Endothelial cell (in vitro differentiated cells): ENCODE measurements around the gene PGAM5. TPM values are rescaled to one million over a fixed set of nuclear protein-coding genes. Genes with fewer than 3 reads are reported as not detected.

ENCODE experiments used
- DNase-seq: peaks from one replicate; pipeline ENCODE4 v3.0.0; 2021; ENCODE audit warnings: low spot score
- H3K27ac Mint-ChIP-seq: one replicate; pipeline ENCODE4 v1.8.0; 2021; ENCODE audit warnings: mixed read lengths, inconsistent platforms; ENCODE audit not compliant: unreplicated experiment
- H3K27me3 Mint-ChIP-seq: one replicate; pipeline ENCODE4 v1.8.0; 2021; ENCODE audit warnings: mild to moderate bottlenecking, moderate library complexity, mixed read lengths, inconsistent platforms; ENCODE audit not compliant: unreplicated experiment
- H3K36me3 Mint-ChIP-seq: one replicate; pipeline ENCODE4 v1.8.0; 2021; ENCODE audit warnings: mild to moderate bottlenecking, low read depth, mixed read lengths, inconsistent platforms; ENCODE audit not compliant: unreplicated experiment
- H3K4me1 Mint-ChIP-seq: one replicate; pipeline ENCODE4 v1.8.0; 2021; ENCODE audit warnings: mild to moderate bottlenecking, mixed read lengths, inconsistent platforms; ENCODE audit not compliant: unreplicated experiment
- H3K4me3 Mint-ChIP-seq: one replicate; pipeline ENCODE4 v1.8.0; 2021; ENCODE audit warnings: mild to moderate bottlenecking, mixed read lengths, inconsistent platforms; ENCODE audit not compliant: unreplicated experiment
- H3K9me3 Mint-ChIP-seq: one replicate; pipeline ENCODE4 v1.8.0; 2021; ENCODE audit warnings: mixed read lengths, inconsistent platforms; ENCODE audit not compliant: unreplicated experiment
- total RNA-seq: library from RNA; stranded (reverse); fragmentation: NEBNext Ultra II Directional; extraction: Animal tissue kit (Norgen Biotek cat#: 25700); gene quantifications from one replicate; pipeline ENCODE4 v1.2.1, GENCODE V29; 2021; ENCODE audit not compliant: unreplicated experiment
- TF ChIP-seq, protein P1 (sequence below): fragments of 200-600 bp; sonication (generic); IDR thresholded peaks from one replicate; pipeline ENCODE4 v1.5.0; 2021; ENCODE audit warnings: antibody characterized with exemption; ENCODE audit not compliant: unreplicated experiment

Gene PGAM5
- total RNA-seq, 1 donor from 2014 or later = 43.9 TPM

DNA sequence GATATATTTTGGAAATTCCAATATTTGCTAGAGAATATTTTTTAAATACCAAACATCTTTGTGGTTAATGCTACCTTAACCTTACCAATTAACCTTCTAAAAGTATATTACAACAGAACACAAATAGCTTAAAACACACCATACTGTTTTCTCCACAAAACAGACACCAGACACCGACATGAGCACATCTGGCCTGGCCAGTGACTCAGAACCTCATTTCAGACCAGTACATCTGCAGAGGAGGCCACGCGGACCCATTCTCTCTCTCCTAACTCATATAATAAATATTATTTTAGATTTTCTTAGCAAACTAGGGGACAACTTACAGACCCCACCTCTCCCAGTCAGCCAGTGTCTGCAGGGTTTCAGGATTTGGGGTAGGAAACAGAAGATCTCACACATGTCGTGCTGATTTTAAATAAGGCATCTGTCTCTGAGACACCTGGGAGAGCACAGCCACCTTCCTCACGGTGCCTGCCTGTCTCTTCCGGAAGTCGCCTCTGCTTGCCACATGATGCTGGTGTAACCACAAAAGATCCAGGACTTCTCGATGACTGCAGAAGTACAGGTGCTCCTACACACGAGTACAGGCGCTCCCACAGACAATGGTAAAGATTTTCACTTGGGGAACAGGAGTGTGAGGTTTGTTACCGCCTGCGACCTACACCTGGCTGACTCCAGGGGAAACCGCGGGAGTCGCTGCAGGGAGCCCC, 60.6 kb downstream of the PGAM5 start:
- DNase-seq = no peak
- TF ChIP-seq, protein P1, sequence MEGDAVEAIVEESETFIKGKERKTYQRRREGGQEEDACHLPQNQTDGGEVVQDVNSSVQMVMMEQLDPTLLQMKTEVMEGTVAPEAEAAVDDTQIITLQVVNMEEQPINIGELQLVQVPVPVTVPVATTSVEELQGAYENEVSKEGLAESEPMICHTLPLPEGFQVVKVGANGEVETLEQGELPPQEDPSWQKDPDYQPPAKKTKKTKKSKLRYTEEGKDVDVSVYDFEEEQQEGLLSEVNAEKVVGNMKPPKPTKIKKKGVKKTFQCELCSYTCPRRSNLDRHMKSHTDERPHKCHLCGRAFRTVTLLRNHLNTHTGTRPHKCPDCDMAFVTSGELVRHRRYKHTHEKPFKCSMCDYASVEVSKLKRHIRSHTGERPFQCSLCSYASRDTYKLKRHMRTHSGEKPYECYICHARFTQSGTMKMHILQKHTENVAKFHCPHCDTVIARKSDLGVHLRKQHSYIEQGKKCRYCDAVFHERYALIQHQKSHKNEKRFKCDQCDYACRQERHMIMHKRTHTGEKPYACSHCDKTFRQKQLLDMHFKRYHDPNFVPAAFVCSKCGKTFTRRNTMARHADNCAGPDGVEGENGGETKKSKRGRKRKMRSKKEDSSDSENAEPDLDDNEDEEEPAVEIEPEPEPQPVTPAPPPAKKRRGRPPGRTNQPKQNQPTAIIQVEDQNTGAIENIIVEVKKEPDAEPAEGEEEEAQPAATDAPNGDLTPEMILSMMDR = no peak
- no peak overlapping the region for H3K27ac Mint-ChIP-seq
- peaks cover 24% of the 10 kb centered on the region for H3K36me3 Mint-ChIP-seq
- H3K27me3 Mint-ChIP-seq = peaks cover 2% of the 10 kb centered on the region
- no peaks in the 10 kb centered on the region for H3K9me3 Mint-ChIP-seq
- peak overlapping the region; percentile 65 for H3K4me3 Mint-ChIP-seq
- peaks cover 8% of the 10 kb centered on the region for H3K4me1 Mint-ChIP-seq

Other genes starting within 250 kb of the PGAM5 start
- gene FBRSL1, start 220.7 kb upstream of the PGAM5 start, total RNA-seq = 38.4 TPM
- gene LRCOL1, start 100.3 kb upstream of the PGAM5 start, total RNA-seq = not detected
- gene P2RX2, start 92.1 kb upstream of the PGAM5 start, total RNA-seq = not detected
- gene POLE, start 23.5 kb upstream of the PGAM5 start, total RNA-seq = 137 TPM
- gene PXMP2, start 23.3 kb upstream of the PGAM5 start, total RNA-seq = 18.6 TPM
- gene ANKLE2, start 51.0 kb downstream of the PGAM5 start, total RNA-seq = 96.2 TPM
- gene GOLGA3, start 118.0 kb downstream of the PGAM5 start, total RNA-seq = 44.3 TPM
- gene CHFR, start 176.8 kb downstream of the PGAM5 start, total RNA-seq = 74.1 TPM
- 8.3 TPM for gene ZNF605, start 245.5 kb downstream of the PGAM5 start, total RNA-seq